22Rv1 (cell line): ENCODE results near the gene UBE2O.

Source experiments
- H3K27ac ChIP-seq: fragments of 450-650 bp; 2 replicates; pipeline ENCODE4 v1.5.1; 2017
- ZFX ChIP-seq: fragments of 450-650 bp; IDR thresholded peaks from 2 replicates; pipeline ENCODE4 v1.6.1; 2017; ENCODE audit warnings: antibody characterized with exemption, borderline replicate concordance
- TF ChIP-seq, protein P1 (sequence below): fragments of 450-650 bp; IDR thresholded peaks from 2 replicates; pipeline ENCODE4 v1.5.1; 2017; ENCODE audit warnings: mild to moderate bottlenecking

Gene UBE2O

DNA sequence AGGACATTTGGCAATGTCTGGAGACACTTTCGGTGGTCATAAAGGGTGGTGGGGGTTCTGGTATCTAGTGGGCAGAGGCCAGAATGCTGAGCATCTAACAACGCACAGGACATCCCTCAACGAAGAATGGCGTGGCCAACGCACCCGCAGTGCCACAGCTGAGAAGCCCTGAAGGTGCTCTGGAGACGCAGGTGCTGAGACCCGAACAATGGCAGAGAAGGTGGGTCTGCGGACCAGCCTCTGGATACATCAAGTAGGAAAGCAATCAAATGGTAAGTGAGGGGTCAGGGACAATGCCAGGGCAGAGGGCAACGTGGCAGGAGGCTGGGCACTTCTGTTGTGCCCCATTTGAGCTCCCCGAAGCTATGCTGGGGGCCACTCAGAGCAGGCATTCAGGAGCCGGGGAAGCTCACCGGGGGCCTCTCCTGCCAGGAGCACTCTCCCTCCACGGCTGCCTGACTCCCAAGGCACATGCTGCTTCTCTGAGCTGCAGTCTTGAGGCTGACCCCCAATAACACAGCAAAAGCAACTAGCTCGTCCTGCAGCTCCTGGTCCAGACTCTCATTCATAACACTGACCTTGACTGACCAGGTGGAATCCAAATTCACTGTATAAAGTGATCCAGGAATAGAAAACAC, 42.5 kb downstream of the UBE2O start:
- no peak overlapping the region for H3K27ac ChIP-seq
- TF ChIP-seq, protein P1, sequence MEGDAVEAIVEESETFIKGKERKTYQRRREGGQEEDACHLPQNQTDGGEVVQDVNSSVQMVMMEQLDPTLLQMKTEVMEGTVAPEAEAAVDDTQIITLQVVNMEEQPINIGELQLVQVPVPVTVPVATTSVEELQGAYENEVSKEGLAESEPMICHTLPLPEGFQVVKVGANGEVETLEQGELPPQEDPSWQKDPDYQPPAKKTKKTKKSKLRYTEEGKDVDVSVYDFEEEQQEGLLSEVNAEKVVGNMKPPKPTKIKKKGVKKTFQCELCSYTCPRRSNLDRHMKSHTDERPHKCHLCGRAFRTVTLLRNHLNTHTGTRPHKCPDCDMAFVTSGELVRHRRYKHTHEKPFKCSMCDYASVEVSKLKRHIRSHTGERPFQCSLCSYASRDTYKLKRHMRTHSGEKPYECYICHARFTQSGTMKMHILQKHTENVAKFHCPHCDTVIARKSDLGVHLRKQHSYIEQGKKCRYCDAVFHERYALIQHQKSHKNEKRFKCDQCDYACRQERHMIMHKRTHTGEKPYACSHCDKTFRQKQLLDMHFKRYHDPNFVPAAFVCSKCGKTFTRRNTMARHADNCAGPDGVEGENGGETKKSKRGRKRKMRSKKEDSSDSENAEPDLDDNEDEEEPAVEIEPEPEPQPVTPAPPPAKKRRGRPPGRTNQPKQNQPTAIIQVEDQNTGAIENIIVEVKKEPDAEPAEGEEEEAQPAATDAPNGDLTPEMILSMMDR, result no peak
- TF ChIP-seq ZFX, result no peak

DNA sequence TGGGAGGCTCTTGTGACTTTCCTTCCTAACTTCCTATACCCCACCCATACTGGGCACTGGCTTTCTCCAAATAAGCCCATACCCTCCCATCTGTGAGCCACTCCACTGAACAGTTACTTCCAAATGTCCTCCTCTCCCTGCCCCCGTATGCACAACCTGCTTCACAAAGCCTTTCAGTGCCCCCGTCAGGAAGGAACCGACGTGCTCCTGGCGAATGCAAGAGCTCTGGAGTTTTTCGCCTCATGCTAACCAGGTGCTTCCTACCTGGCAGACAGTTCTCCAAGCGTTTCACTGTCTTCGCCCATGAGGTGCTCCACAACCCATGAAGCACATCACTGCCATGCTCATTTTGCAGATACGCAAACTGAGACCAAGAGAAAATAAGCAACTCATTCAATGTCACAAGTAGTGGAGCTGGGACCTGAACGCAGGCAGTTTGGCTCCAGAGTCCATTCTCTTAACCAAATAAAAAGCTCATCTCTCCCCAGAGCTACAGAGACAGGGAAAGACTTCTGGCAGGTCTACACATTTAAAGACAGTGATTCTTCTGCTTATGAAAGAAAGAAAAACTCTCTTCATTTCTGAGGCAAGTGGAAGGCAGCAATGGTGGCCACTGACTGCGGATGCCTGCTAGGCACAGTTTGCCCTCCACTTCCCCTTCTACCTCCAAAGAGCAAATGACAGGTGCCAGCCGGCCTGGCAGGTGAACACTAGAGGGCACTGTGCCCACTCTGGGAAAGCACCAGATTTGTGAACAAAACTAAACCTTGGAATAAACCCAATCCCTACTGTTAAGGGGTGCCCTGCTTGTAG, 44.7 kb downstream of the UBE2O start:
- no peak overlapping the region for H3K27ac ChIP-seq
- no peak for TF ChIP-seq ZFX
- TF ChIP-seq, protein P1, result peak; percentile 98

DNA sequence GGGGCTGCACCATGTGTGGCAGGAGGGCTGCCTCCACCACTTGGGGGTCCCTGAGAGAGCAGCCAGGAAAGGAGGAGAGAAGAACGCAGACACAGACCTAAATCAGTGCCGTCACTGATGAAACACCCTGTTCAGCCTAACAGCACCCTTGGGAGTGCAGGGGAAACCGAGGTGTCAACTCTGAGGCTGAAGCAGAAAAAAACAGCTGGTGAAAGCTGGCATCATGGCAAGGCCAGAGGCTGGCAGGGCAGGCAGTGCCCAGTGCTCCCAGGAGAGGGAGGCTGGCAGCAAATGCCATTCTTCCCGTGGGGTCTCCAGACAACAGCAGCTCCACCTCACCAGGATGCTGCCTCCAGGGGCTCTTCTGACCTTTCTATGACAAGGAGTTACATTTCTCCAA, 45.4 kb downstream of the UBE2O start:
- no peak overlapping the region for H3K27ac ChIP-seq

DNA sequence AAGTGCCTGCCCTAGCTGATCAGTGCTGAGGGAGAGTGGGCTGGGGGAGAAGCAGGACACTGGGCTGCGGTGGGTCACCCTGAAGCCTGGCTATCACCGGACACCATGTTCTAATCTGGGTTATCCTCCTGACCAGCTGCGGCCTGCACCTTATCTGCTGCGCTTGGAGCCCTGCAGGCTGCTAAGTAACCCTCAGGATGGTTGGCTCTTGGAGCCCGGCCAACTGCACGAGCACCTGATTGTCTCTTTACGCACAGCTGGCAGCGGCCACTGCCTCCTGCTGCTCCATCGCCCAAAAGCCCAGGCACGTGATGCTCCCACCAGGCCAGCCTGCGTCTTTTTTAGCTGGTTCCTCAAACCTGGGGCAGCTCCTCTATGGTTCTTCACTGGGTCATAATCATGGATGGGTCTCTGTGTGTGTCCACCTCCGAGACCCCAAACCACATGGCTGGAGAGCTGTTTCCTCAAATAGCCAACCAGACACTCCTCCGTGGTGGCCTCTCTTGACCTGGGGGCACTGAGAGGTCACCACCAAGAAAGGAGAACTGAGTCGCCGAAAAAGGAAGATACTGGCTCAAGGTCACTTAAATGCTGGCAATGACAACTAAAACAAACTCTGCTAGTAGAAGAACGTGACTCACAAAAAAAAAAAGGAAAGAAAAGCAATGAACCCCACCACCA, 46.8 kb downstream of the UBE2O start:
- no peak for TF ChIP-seq ZFX
- TF ChIP-seq, protein P1, result no peak
- H3K27ac ChIP-seq, result no peak overlapping the region

More for the DNA sequence above, 45.4 kb downstream of the UBE2O start:
- TF ChIP-seq ZFX, result no peak
- TF ChIP-seq, protein P1, result no peak

DNA sequence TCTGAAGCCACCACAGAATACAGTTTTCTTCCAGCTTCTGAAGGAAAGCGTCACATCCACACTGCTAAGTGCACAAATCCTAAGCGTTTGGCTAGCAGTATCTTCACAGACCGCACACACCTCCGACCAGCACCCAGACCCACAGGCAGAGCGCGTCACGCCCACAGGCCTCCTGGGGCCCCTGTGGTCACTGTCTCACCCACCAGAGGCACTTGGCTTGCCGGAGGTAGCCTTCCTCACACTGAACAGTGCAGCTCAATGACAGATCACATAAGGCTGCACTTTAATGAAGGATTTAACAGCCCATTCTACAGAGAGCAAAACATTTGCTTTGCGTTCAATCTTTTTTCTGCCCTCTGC, 47.4 kb downstream of the UBE2O start:
- no peak overlapping the region for H3K27ac ChIP-seq

DNA sequence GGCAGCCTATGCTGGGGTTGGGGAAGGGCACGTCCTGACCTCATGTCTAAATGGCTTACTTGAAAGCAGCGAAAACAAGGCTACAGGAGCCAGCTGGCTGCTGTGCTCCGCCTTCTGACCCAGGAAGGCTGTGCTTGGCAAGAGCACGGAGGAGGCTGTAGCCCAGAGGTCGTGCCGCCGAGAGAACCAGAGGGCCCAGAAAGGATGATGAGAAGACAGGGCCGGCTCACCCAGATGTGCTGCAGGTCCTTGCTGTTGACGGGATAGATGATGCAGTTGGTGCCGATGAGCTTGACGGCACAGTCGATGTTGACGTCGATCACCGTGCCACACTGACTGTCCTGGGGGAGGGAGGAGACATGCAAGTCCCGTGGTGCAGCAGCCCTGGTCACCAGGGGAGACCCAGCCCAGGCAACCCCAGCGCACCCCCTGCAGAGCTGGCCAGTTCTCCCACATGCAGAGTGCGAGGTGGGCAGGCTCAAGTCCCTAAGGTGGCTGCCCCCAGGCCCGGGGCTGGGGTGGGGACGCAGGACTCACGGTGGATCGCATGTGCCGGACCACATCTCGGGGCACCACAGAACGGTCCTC, 47.9 kb downstream of the UBE2O start:
- TF ChIP-seq, protein P1, result no peak
- TF ChIP-seq ZFX, result no peak
- no peak overlapping the region for H3K27ac ChIP-seq

More for the DNA sequence above, 47.4 kb downstream of the UBE2O start:
- TF ChIP-seq, protein P1, result no peak
- no peak for TF ChIP-seq ZFX
